SK-N-SH (cell line): ENCODE results near the gene PPP1R10. TPM values are rescaled to one million over a fixed set of nuclear protein-coding genes. Genes with fewer than 3 reads are reported as not detected.

Source experiments
- CTCF ChIA-PET: fragments of 300-600, 350-600 bp; formaldehyde crosslinking; extraction: SDS; loops from one replicate; lab custom pipeline; 2021; lab: Yijun Ruan, JAX
- POLR2A ChIA-PET: fragments of 350-600 bp; sonication (Branson Sonifier 250); formaldehyde crosslinking; extraction: SDS; loops from one replicate; lab custom pipeline; 2020; ENCODE audit warnings: antibody characterized with exemption, inconsistent platforms; lab: Yijun Ruan, JAX
- DNase-seq: peaks from one replicate; pipeline ENCODE4 v3.0.0; 2012
- H2AFZ ChIP-seq: fragments of 200-600 bp; sonication (generic); 2 replicates; pipeline ENCODE4 v1.8.1; 2016; ENCODE audit warnings: antibody characterized with exemption, mild to moderate bottlenecking, low read depth
- H3F3A ChIP-seq: fragments of 200-600 bp; sonication (generic); replicated peaks from 2 replicates; pipeline ENCODE3; 2016; ENCODE audit warnings: antibody characterized with exemption, mild to moderate bottlenecking; ENCODE audit not compliant: insufficient read depth
- H3K27ac ChIP-seq, 2 experiments: fragments of 200-500 bp in 1 of 2; fragments of 200-600 bp in 1 of 2; sonication (Bioruptor generic) in 1 of 2; sonication (generic), shearing (Covaris generic) in 1 of 2; 2 replicates each; pipeline versions ENCODE4 v1.5.1 to v1.6.1; 2014 to 2016; ENCODE audit warnings: low read depth in 2 of 2, inconsistent platforms in 1 of 2, low read length in 1 of 2, mild to moderate bottlenecking in 1 of 2, mixed read lengths in 1 of 2
- H3K27me3 ChIP-seq: fragments of 200-600 bp; sonication (generic), shearing (Covaris generic); 2 replicates; pipeline ENCODE4 v1.6.1; 2016; ENCODE audit warnings: mixed run types; ENCODE audit not compliant: insufficient read depth
- H3K36me3 ChIP-seq, 2 experiments: fragments of 200-500 bp in 1 of 2; fragments of 200-600 bp in 1 of 2; sonication (Bioruptor generic) in 1 of 2; sonication (generic) in 1 of 2; replicated peaks in 1 of 2; 2 replicates each; pipeline versions ENCODE3 to v1.5.1; 2014 to 2016; ENCODE audit warnings: low read length in 1 of 2, mild to moderate bottlenecking in 1 of 2; ENCODE audit not compliant: insufficient read depth in 2 of 2, control insufficient read depth in 1 of 2
- H3K4me1 ChIP-seq, 2 experiments: fragments of 200-500 bp in 1 of 2; fragments of 200-600 bp in 1 of 2; sonication (Bioruptor generic) in 1 of 2; sonication (generic), shearing (Covaris generic) in 1 of 2; 2 replicates each; pipeline versions ENCODE4 v1.5.1 to v1.6.1; 2014 to 2016; ENCODE audit warnings: low read depth in 1 of 2, low read length in 1 of 2, mixed run types in 1 of 2; ENCODE audit not compliant: insufficient read depth in 2 of 2, control insufficient read depth in 1 of 2
- H3K4me2 ChIP-seq: fragments of 200-600 bp; sonication (generic), shearing (Covaris generic); 2 replicates; pipeline ENCODE4 v1.6.1; 2017; ENCODE audit warnings: mixed run types
- H3K4me3 ChIP-seq, 2 experiments: fragments of 200-500 bp in 1 of 2; fragments of 200-600 bp in 1 of 2; sonication (Bioruptor generic) in 1 of 2; sonication (generic), shearing (Covaris generic) in 1 of 2; 2 replicates each; pipeline versions ENCODE4 v1.5.1 to v1.8.1; 2014 to 2016; ENCODE audit warnings: low read depth in 2 of 2, inconsistent platforms in 1 of 2, low read length in 1 of 2, mild to moderate bottlenecking in 1 of 2, mixed read lengths in 1 of 2, moderate library complexity in 1 of 2
- H3K79me2 ChIP-seq: fragments of 200-600 bp; sonication (generic); 2 replicates; pipeline ENCODE4 v1.8.1; 2017; ENCODE audit warnings: mild to moderate bottlenecking; ENCODE audit not compliant: insufficient read depth
- H3K9ac ChIP-seq: fragments of 200-600 bp; sonication (generic); 2 replicates; pipeline ENCODE4 v1.6.1; 2017; ENCODE audit warnings: mixed run types
- H3K9me2 ChIP-seq: fragments of 200-600 bp; sonication (generic); 2 replicates; pipeline ENCODE4 v1.6.1; 2017; ENCODE audit warnings: mixed run types
- H3K9me3 ChIP-seq: fragments of 200-600 bp; sonication (generic); 2 replicates; pipeline ENCODE4 v1.6.1; 2017; ENCODE audit warnings: mixed run types, mild to moderate bottlenecking, moderate library complexity
- H4K20me1 ChIP-seq: fragments of 200-600 bp; sonication (generic); 2 replicates; pipeline ENCODE4 v1.6.1; 2017; ENCODE audit warnings: mild to moderate bottlenecking, mixed run types; ENCODE audit not compliant: insufficient read depth
- CHD2 ChIP-seq: fragments of 150-350 bp; IDR thresholded peaks from 2 replicates; pipeline ENCODE4 v1.6.1; 2018; ENCODE audit warnings: low read length; ENCODE audit not compliant: partially characterized antibody
- ELF1 ChIP-seq: IDR thresholded peaks from 2 replicates; pipeline ENCODE4 v1.4.0; 2012
- EP300 ChIP-seq, 2 experiments: IDR thresholded peaks; 2 replicates each; pipeline versions ENCODE4 v1.4.0 to v1.6.1; 2012; ENCODE audit warnings: borderline replicate concordance in 1 of 2, low read depth in 1 of 2, low read length in 1 of 2
- EZH2phosphoT487 ChIP-seq: fragments of 200-600 bp; sonication (generic); IDR thresholded peaks from 2 replicates; pipeline ENCODE4 v1.6.1; 2017; ENCODE audit warnings: low read depth, mixed run types, mild to moderate bottlenecking, antibody characterized with exemption, moderate library complexity, borderline replicate concordance
- FOSL2 ChIP-seq: IDR thresholded peaks from 2 replicates; pipeline ENCODE4 v1.4.0; 2012; ENCODE audit warnings: low read depth, mild to moderate bottlenecking, moderate library complexity, borderline replicate concordance
- FOXJ3 ChIP-seq: sonication (generic); formaldehyde crosslinking; IDR thresholded peaks from 2 replicates; pipeline ENCODE4 v1.5.1; 2020; ENCODE audit warnings: mild to moderate bottlenecking, missing genetic modification reagents
- GABPA ChIP-seq: IDR thresholded peaks from 2 replicates; pipeline ENCODE4 v1.4.0; 2012; ENCODE audit warnings: low read depth, mild to moderate bottlenecking
- IRF3 ChIP-seq: fragments of 150-350 bp; IDR thresholded peaks from 2 replicates; pipeline ENCODE4 v1.6.1; 2016; ENCODE audit warnings: mild to moderate bottlenecking, low read depth, low read length
- MXI1 ChIP-seq: IDR thresholded peaks from 2 replicates; pipeline ENCODE4 v1.6.1; 2012; ENCODE audit warnings: mild to moderate bottlenecking, low read depth, low read length, improper control_type of control experiment
- NRF1 ChIP-seq: IDR thresholded peaks from 2 replicates; pipeline ENCODE4 v1.6.1; 2012; ENCODE audit warnings: low read depth, mild to moderate bottlenecking, low read length
- PBX3 ChIP-seq: IDR thresholded peaks from 2 replicates; pipeline ENCODE4; 2012
- POLR2AphosphoS5 ChIP-seq: IDR thresholded peaks from 2 replicates; pipeline ENCODE4 v1.6.1; 2012; ENCODE audit warnings: low read depth, low read length
- RAD21 ChIP-seq: IDR thresholded peaks from 2 replicates; pipeline ENCODE4 v1.6.1; 2012; ENCODE audit warnings: mild to moderate bottlenecking, low read length
- TAF1 ChIP-seq: IDR thresholded peaks from 2 replicates; pipeline ENCODE4 v1.6.1; 2012; ENCODE audit warnings: low read depth, mild to moderate bottlenecking, low read length, moderate library complexity, borderline replicate concordance
- TCF12 ChIP-seq: IDR thresholded peaks from 2 replicates; pipeline ENCODE4 v1.4.0; 2012
- TEAD4 ChIP-seq: IDR thresholded peaks from 2 replicates; pipeline ENCODE4 v1.4.0; 2012; ENCODE audit warnings: mild to moderate bottlenecking, borderline replicate concordance; ENCODE audit not compliant: insufficient read depth
- USF1 ChIP-seq: IDR thresholded peaks from 2 replicates; pipeline ENCODE4 v1.4.0; 2012; ENCODE audit warnings: low read depth, borderline replicate concordance
- USF2 ChIP-seq: fragments of 150-350 bp; IDR thresholded peaks from 2 replicates; pipeline ENCODE4 v1.6.1; 2017; ENCODE audit warnings: antibody characterized with exemption, low read length, low read depth, borderline replicate concordance
- YY1 ChIP-seq: IDR thresholded peaks from 2 replicates; pipeline ENCODE4 v1.4.0; 2012; ENCODE audit warnings: low read depth, mild to moderate bottlenecking
- ZBTB33 ChIP-seq: IDR thresholded peaks from 2 replicates; pipeline ENCODE4 v1.4.0; 2012; ENCODE audit warnings: low read depth, borderline replicate concordance
- WGBS: methylation state at CpG from one replicate; pipeline ENCODE4 v1.1.6; 2017; ENCODE audit warnings: low lambda C conversion rate; 5-methylcytosine and 5-hydroxymethylcytosine counted together
- polyA plus RNA-seq, 3 experiments: library from polyadenylated mRNA; depleted of rRNA; stranded (reverse); fragments of >200 nt; gene quantifications; 2 replicates each; pipeline ENCODE4 v1.2.3, GENCODE V29; 2012

The PPP1R10 gene
- polyA plus RNA-seq, 1 of the 3 experiments (the other 2 are of a cell fraction), result 16.8 TPM

GRCh38 chr6:30643656-30644055, 26.6 kb upstream of the PPP1R10 start:
- ChIA-PET CTCF (no interaction called here), POLR2A (no interaction called here)
- H3K4me1 ChIP-seq, result peaks cover 0 to 6% of the 10 kb centered on the region in 2 experiments; a peak in 2 of 4 replicates
- H3K27ac ChIP-seq, result no peak overlapping the region
- no peaks in the 10 kb centered on the region for H4K20me1 ChIP-seq
- H3K4me3 ChIP-seq, result no peak overlapping the region
- no peak overlapping the region for H3K9ac ChIP-seq
- no peak overlapping the region for H2AFZ ChIP-seq
- 94% methylated on average over 2 of the region's 2 CpGs for WGBS
- H3K4me2 ChIP-seq, result no peak overlapping the region
- no peaks in the 10 kb centered on the region for H3K27me3 ChIP-seq
- H3K79me2 ChIP-seq, result peaks cover 20% of the 10 kb centered on the region
- H3K9me2 ChIP-seq, result no peaks in the 10 kb centered on the region
- TF ChIP-seq EP300 (IDR thresholded peaks at IDR 0.05; ENCODE audit: borderline replicate concordance in 1 of 2, low read depth in 1 of 2, low read length in 1 of 2) (no peak), MXI1 (no peak), ELF1 (no peak), TEAD4 (no peak), USF1 (no peak), TCF12 (no peak), USF2 (no peak), IRF3 (no peak), FOXJ3 (CRISPR knock-in tag) (no peak), FOSL2 (no peak), CHD2 (no peak), NRF1 (no peak), PBX3 (no peak), TAF1 (no peak)
- no peaks in the 10 kb centered on the region for H3K9me3 ChIP-seq
- peaks cover 24 to 50% of the 10 kb centered on the region in 2 experiments for H3K36me3 ChIP-seq
- no peak for DNase-seq
- peaks cover 17% of the 10 kb centered on the region for H3F3A ChIP-seq

- POLR2A ChIA-PET, result interaction anchor here (0.8 kb wide), 1 partner anchor 10 kb away, joined by 3 read pairs; no protein-coding TSS in a partner anchor
- H3K9me2 ChIP-seq, result no peaks in the 10 kb centered on the region
- H4K20me1 ChIP-seq, result no peaks in the 10 kb centered on the region
- peaks cover 7% of the 10 kb centered on the region for H3K79me2 ChIP-seq
- H3K4me2 ChIP-seq, result no peak overlapping the region
- no peak overlapping the region for H3K4me3 ChIP-seq
- no CpG with 5 or more reads among the region's 1 CpG for WGBS
- H3K9ac ChIP-seq, result no peak overlapping the region
- H3K9me3 ChIP-seq, result no peaks in the 10 kb centered on the region
- no peaks in the 10 kb centered on the region for H3K27me3 ChIP-seq
- H3K4me1 ChIP-seq, result no peaks in the 10 kb centered on the region; a peak in 1 of 4 replicates
- CTCF ChIA-PET, result interaction anchor here (0.6 to 1.2 kb wide), 2 partner anchors 15 to 38 kb away, joined by 3 read pairs; no protein-coding TSS in a partner anchor
- no peak overlapping the region for H3K27ac ChIP-seq
- H3F3A ChIP-seq, result peaks cover 12% of the 10 kb centered on the region
- peaks cover 33 to 50% of the 10 kb centered on the region in 2 experiments for H3K36me3 ChIP-seq
- H2AFZ ChIP-seq, result no peak overlapping the region
- DNase-seq, result no peak
- TF ChIP-seq EZH2phosphoT487 (no peak), YY1 (no peak), ZBTB33 (no peak), RAD21 (no peak), GABPA (no peak), USF1 (no peak), POLR2AphosphoS5 (no peak), PBX3 (no peak)
Measured at GRCh38 chr6:30641048-30641447, 24.0 kb upstream of the PPP1R10 start.
